Tibial artery (tissue), 4 donors: Measurements from ENCODE around the gene DGAT2.

Source experiments
- DNase-seq, 2 donors: peaks; one replicate each; pipeline ENCODE4 v3.0.0-alpha.2; 2019
- H3K27ac ChIP-seq, 2 donors: fragments of 200-600 bp; sonication (generic) in 1 of 2; 1 replicate in 1 of 2; 2 replicates in 1 of 2; pipeline ENCODE4 v1.5.1; 2018 to 2019; ENCODE audit warnings: mild to moderate bottlenecking in 1 of 2
- H3K27me3 ChIP-seq, 2 donors: fragments of 200-600 bp; sonication (generic) in 1 of 2; one replicate each; pipeline versions ENCODE4 v1.5.1 to v1.6.0; 2016 to 2019
- H3K36me3 ChIP-seq, 3 donors: fragments of 200-600 bp; sonication (generic) in 2 of 3; one replicate each; pipeline ENCODE4 v1.5.1; 2016 to 2019; ENCODE audit warnings: mild to moderate bottlenecking in 2 of 3
- H3K4me1 ChIP-seq, 4 donors: fragments of 200-600 bp; sonication (generic) in 2 of 4; 1 replicate in 3 of 4; 2 replicates in 1 of 4; pipeline ENCODE4 v1.5.1; 2016 to 2019
- H3K4me3 ChIP-seq, 2 donors: fragments of 200-600 bp; sonication (generic) in 1 of 2; 1 replicate in 1 of 2; 2 replicates in 1 of 2; pipeline ENCODE4 v1.5.1; 2018 to 2019; ENCODE audit warnings: mild to moderate bottlenecking in 2 of 2
- H3K9me3 ChIP-seq, 3 donors: fragments of 200-600 bp; sonication (generic) in 1 of 3; one replicate each; pipeline ENCODE4 v1.5.1; 2016 to 2019
- intact Hi-C: fragments of 100-400 bp; cut with DNase I; formaldehyde crosslinking; loops from one replicate; pipeline ENCODE4 v1.15.0; 2023; ENCODE audit warnings: low total_unique reads
- TF ChIP-seq, protein P1 (sequence below), 2 experiments: fragments of 200-600 bp in 1 of 2; fragments of 450-650 bp in 1 of 2; IDR thresholded peaks; one replicate each; pipeline ENCODE4 v1.5.1; 2017 to 2019; ENCODE audit warnings: antibody characterized with exemption in 2 of 2, mild to moderate bottlenecking in 1 of 2, moderate library complexity in 1 of 2

Gene DGAT2

DNA sequence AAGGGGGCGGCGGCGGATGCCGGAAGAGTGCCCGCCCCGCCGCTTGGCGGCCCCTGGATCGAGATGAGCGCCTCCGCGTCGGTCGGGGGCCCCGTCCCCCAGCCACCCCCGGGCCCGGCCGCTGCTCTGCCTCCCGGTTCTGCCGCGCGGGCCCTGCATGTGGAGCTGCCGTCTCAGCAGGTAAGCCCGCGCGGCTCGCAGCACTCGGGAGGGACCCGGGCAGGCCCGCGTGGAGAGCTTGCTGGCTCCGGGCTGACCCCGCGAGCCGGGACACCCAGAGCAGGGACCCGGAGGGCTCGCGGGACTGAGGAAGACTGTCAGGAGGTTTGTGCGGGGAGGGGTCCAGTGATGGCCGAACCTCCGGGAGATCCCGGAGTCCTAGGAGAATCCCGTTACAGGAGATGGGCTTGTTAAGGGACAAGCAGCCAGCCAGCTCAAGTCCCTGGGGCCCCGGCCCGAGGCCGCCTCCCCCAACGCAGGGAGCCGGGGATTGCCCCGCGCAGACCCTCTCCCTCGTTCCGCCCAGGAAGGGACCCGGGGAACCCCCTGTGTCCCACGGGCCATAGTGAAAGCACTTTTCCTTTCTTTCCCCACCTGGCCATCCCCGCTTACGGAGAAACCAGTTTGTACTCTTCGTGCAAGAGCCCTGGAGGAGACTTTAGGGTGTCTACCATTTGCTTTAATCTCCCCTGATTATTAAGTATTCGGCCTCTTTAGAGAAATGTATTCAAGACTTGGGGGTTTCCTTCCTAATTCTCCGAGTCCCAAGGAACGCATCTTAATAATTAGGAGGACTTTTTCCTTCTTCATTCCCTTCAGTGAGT is 47.0 kb downstream of the DGAT2 start:
- DNase-seq: peak in 1 of 2 donors; percentile 36
- TF ChIP-seq, protein P1, sequence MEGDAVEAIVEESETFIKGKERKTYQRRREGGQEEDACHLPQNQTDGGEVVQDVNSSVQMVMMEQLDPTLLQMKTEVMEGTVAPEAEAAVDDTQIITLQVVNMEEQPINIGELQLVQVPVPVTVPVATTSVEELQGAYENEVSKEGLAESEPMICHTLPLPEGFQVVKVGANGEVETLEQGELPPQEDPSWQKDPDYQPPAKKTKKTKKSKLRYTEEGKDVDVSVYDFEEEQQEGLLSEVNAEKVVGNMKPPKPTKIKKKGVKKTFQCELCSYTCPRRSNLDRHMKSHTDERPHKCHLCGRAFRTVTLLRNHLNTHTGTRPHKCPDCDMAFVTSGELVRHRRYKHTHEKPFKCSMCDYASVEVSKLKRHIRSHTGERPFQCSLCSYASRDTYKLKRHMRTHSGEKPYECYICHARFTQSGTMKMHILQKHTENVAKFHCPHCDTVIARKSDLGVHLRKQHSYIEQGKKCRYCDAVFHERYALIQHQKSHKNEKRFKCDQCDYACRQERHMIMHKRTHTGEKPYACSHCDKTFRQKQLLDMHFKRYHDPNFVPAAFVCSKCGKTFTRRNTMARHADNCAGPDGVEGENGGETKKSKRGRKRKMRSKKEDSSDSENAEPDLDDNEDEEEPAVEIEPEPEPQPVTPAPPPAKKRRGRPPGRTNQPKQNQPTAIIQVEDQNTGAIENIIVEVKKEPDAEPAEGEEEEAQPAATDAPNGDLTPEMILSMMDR (IDR thresholded peaks at IDR 0.05): no peak
- Histone ChIP-seq H3K36me3 (no peaks in the 10 kb centered on the region), H3K4me3 (peak overlapping the region; percentile 87 to 91), H3K27me3 (no peaks in the 10 kb centered on the region), H3K27ac (peak overlapping the region; percentile 91 to 94), H3K4me1 (peaks cover 0 to 49% (median 11%) of the 10 kb centered on the region in 4 donors), H3K9me3 (no peaks in the 10 kb centered on the region)
- intact Hi-C loops: loop anchor here (5.0 kb wide), 1 partner anchor 52 kb away; no protein-coding TSS in a partner anchor

DNA sequence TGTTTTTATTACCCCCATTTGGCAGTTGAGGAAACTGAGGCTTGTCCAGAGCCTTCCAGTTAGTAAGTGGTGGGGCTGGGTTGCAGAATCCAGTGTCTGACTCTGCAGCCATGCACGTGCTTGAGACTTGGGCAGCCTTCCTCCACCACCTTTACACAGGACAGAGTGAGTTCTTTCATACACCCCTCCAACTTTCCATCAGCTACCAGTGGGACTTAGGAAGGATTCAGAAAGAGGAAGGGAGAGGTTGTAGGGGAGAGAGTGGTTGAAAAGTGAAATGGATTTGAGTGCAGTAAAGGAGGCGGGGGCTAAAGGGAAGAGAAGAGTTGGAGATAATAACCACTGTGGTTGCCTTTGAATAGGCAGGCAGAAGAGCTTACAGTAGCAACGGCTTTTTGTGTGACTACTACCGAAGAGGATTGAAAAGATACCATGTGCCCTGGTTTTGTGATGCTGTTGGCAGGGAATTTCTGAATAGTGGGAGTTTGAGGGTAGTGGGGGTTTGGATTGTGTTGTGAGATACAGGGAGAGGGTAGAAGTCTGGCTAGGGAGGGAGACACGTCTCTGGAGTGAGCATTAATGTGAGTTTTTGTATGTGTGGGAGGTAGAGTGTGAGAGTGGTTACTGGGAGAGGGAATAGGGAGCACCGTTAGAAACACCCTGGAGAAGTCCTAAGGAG is 48.1 kb downstream of the DGAT2 start:
- TF ChIP-seq, protein P1 (IDR thresholded peaks at IDR 0.05): no peak
- no peak for DNase-seq
- Histone ChIP-seq H3K9me3 (no peaks in the 10 kb centered on the region), H3K4me1 (peaks cover 0 to 59% (median 11%) of the 10 kb centered on the region in 4 donors), H3K36me3 (no peaks in the 10 kb centered on the region), H3K27me3 (no peaks in the 10 kb centered on the region), H3K27ac (peak overlapping the region in 1 of 2 donors; percentile 11), H3K4me3 (peak overlapping the region; percentile 87 to 91)
- intact Hi-C loops: loop anchor here (5.0 kb wide), 1 partner anchor 51 kb away; no protein-coding TSS in a partner anchor

DNA sequence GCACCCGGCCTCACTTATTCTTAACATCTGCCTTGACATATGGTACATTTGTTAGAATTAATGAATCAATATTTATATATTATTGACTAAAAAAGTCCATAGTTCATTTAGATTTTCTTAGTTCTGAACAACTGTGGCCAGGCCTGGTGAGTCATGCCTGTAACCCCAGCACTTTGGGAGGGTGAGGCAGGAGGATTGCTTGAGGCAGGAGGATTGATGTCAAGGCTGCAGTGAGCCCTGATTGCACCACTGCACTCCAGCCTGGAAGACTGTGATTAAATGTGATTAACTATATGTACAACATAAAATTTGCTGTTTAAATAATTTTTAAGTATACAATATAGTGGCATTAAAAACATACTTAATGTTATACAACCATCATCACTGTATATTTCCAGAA is 52.1 kb downstream of the DGAT2 start:
- intact Hi-C loops: no loop called here
- Histone ChIP-seq H3K4me3 (no peak overlapping the region), H3K27ac (no peak overlapping the region), H3K9me3 (no peaks in the 10 kb centered on the region), H3K27me3 (no peaks in the 10 kb centered on the region), H3K36me3 (no peaks in the 10 kb centered on the region), H3K4me1 (peaks cover 0 to 72% (median 11%) of the 10 kb centered on the region in 4 donors)
- DNase-seq: peak in 1 of 2 donors; percentile 33
- TF ChIP-seq, protein P1 (IDR thresholded peaks at IDR 0.05): no peak

DNA sequence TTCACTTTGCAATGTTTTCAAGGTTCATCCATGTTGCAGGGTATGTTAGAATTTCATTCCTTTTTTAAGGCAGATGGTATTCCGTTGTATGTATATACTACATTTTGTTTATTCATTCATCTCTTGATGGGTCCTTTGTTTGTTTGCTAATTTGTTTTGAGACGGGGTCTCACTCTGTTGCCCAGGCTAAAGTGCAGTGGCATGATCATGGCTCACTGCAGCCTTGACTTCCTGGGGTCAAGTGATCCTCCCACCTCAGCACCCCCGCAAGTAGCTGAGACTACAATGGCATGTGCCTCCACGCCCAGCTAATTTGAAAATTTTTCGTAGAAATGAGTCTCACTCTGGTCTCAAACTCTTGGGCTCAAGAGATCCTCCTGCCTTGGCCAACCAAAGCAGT is 52.6 kb downstream of the DGAT2 start:
- Histone ChIP-seq H3K36me3 (no peaks in the 10 kb centered on the region), H3K27ac (no peak overlapping the region), H3K27me3 (no peaks in the 10 kb centered on the region), H3K4me1 (peaks cover 0 to 74% (median 12%) of the 10 kb centered on the region in 4 donors), H3K9me3 (no peaks in the 10 kb centered on the region), H3K4me3 (no peak overlapping the region)
- TF ChIP-seq, protein P1 (IDR thresholded peaks at IDR 0.05): no peak
- DNase-seq: no peak
- intact Hi-C loops: no loop called here

DNA sequence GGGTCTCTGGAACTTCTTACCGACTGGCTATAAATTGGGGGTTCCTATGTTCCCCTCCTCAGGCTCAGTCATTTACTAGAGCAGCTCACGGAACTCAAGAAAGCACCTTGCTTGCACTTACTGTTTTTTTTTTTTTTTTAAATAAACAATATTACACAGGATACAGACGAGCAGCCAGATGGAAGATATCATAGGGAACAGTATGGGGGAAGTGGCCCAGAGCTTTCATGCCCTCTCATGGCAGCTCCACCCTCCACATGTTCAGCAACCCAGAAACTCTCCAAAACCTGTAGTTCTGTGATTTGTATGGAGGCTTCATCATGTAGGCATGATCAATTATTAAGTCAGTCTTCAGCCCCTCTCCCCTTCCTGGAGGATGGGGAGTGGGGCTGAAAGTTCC is 54.0 kb downstream of the DGAT2 start:
- DNase-seq: no peak
- H3K36me3 ChIP-seq: no peaks in the 10 kb centered on the region
- H3K4me3 ChIP-seq: no peak overlapping the region
- H3K27me3 ChIP-seq: no peaks in the 10 kb centered on the region
- H3K27ac ChIP-seq: no peak overlapping the region
- peaks cover 0 to 74% (median 13%) of the 10 kb centered on the region in 4 donors for H3K4me1 ChIP-seq
- intact Hi-C loops: no loop called here
- no peaks in the 10 kb centered on the region for H3K9me3 ChIP-seq
- TF ChIP-seq, protein P1 (IDR thresholded peaks at IDR 0.05): no peak
